ENCODE measurements around the gene GSTM5. TPM values are rescaled to one million over a fixed set of nuclear protein-coding genes. Genes with fewer than 3 reads are reported as not detected.
"Not testable (repeated sequence)": the region's sequence is repeated elsewhere in the genome, so short reads cannot be mapped to it uniquely, and the experiment has no call there.

The GSTM5 gene
- total RNA-seq, 2 experiments from 2014 or later = not detected

GRCh38 chr1:109684777-109685176, 27.3 kb upstream of the GSTM5 start:
- H3K27ac Mint-ChIP-seq; H3K4me1 Mint-ChIP-seq (ENCODE audit: low read depth); DNase-seq; H3K4me3 Mint-ChIP-seq; H3K27me3 Mint-ChIP-seq; H3K9me3 Mint-ChIP-seq; CTCF ChIA-PET; intact Hi-C loops (cut with micrococcal nuclease); POLR2A ChIA-PET; H3K36me3 Mint-ChIP-seq: not testable (repeated sequence)

- H3K27ac Mint-ChIP-seq; DNase-seq; H3K36me3 Mint-ChIP-seq; H3K9me3 Mint-ChIP-seq; CTCF ChIA-PET; intact Hi-C loops (cut with micrococcal nuclease); POLR2A ChIA-PET; H3K4me1 Mint-ChIP-seq (ENCODE audit: low read depth); H3K27me3 Mint-ChIP-seq; H3K4me3 Mint-ChIP-seq: not testable (repeated sequence)
Observed at GRCh38 chr1:109685399-109685798, 26.7 kb upstream of the GSTM5 start.

DNA sequence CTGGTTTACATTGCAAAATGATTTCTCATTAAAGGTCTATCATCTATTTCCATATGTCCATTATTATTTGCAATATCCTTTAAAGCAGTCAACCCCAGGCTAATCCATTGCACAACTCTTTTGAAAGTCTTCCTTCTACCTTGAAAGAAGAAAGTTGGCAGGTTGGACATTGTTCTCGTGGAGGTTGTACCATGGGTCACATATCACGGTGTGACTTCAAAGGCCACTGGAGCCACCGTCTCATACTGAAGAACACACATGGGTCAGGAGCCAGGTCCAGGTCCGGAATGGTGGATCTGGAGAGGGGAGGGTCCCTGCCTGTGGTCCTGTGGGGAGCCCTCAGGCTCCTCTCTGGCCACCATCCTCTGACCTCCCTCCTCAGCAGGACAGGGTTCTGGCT, 26.2 kb upstream of the GSTM5 start:
- DNase-seq; H3K4me1 Mint-ChIP-seq (ENCODE audit: low read depth); H3K4me3 Mint-ChIP-seq; H3K36me3 Mint-ChIP-seq; H3K27me3 Mint-ChIP-seq; H3K27ac Mint-ChIP-seq; H3K9me3 Mint-ChIP-seq; intact Hi-C loops (cut with micrococcal nuclease); CTCF ChIA-PET; POLR2A ChIA-PET: not testable (repeated sequence)

DNA sequence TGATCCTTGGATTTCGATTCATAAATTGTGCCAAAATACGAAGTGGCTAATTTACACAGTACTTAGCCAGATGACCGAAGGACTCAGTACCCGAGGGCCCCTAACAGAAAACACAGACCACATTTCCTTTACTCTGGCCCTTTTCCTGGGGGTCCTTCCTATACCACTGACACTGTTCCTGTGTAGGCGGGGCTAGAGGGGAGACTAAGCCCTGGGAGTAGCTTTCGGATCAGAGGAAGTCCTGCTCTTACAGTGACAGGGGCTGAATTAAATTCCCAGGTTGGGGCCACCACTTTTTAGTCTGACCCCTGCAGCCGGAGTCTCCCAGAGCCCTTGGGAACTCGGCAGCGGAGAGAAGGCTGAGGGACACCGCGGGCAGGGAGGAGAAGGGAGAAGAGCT, 24.9 kb upstream of the GSTM5 start:
- CTCF ChIA-PET; H3K27me3 Mint-ChIP-seq; H3K27ac Mint-ChIP-seq; H3K4me3 Mint-ChIP-seq; H3K4me1 Mint-ChIP-seq (ENCODE audit: low read depth); DNase-seq; H3K9me3 Mint-ChIP-seq; intact Hi-C loops (cut with micrococcal nuclease); H3K36me3 Mint-ChIP-seq; POLR2A ChIA-PET: not testable (repeated sequence)

- Mint-ChIP-seq H3K27me3 (no peaks in the 10 kb centered on the region), H3K36me3 (no peaks in the 10 kb centered on the region), H3K4me1 (ENCODE audit: low read depth) (no peaks in the 10 kb centered on the region), H3K9me3 (no peaks in the 10 kb centered on the region), H3K4me3 (no peak within 1 kb of the TSS), H3K27ac (no peak within 1 kb of the TSS)
- no peak for DNase-seq
- intact Hi-C loops (cut with micrococcal nuclease) = no loop called here
- ChIA-PET POLR2A (no interaction called here), CTCF (no interaction called here)
Observed at GRCh38 chr1:109687641-109688499, 24.2 kb upstream of the GSTM5 start, which contains the start of gene GSTM1. TSS of gene GSTM1 (plus strand) at chr1:109687817. CDS start at chr1:109687874, 57 bp downstream.

DNA sequence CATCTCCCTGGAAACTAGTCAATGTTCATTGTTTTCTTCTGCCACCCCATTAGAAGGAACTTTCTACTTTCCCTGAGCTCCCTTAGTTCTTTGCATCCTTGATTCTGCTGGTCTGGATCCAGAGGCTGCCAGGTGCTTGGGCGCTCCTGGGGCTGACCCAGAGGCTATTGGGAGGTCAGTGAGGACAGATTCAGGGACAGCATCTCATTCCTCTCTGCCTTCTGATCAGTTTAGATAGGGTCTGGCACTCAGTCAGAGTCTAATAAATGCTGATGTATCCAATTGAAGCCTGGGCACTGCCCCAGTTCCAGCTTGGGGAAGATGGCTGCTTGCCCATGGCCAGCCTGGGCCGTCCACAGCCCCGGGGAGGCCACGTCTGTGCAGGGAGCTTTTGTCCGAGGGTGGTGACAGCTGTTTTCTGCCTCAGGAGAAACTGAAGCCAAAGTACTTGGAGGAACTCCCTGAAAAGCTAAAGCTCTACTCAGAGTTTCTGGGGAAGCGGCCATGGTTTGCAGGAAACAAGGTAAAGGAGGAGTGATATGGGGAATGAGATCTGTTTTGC, 22.1 kb upstream of the GSTM5 start:
- no peaks in the 10 kb centered on the region for H3K9me3 Mint-ChIP-seq
- H3K36me3 Mint-ChIP-seq = no peaks in the 10 kb centered on the region
- CTCF ChIA-PET = no interaction called here
- H3K4me3 Mint-ChIP-seq = no peak overlapping the region
- intact Hi-C loops (cut with micrococcal nuclease) = no loop called here
- no peak for DNase-seq
- H3K4me1 Mint-ChIP-seq (ENCODE audit: low read depth) = no peaks in the 10 kb centered on the region
- no peak overlapping the region for H3K27ac Mint-ChIP-seq
- POLR2A ChIA-PET = no interaction called here
- H3K27me3 Mint-ChIP-seq = no peaks in the 10 kb centered on the region

DNA sequence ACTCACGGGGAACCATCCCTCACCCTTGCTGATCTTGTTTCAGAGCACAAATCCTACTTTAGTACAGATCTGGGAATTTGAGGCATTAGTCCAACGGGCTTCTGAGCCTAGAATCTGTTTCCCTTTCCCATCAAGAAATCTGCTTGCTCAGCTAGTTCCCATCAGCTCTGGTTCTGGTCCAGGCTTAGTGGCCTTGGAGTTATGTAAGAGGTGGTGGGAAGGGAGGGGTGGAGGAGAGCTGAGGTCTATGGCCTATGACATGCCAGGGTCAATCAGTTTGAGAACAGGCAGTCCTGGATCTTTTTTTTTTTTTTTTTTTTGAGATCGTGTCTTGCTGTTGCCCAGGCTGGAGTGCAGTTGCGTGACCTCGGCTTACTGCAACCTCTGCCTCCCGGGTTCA, 20.3 kb upstream of the GSTM5 start:
- H3K9me3 Mint-ChIP-seq = no peaks in the 10 kb centered on the region
- no peaks in the 10 kb centered on the region for H3K27me3 Mint-ChIP-seq
- no peak overlapping the region for H3K4me3 Mint-ChIP-seq
- no peak overlapping the region for H3K27ac Mint-ChIP-seq
- H3K36me3 Mint-ChIP-seq = no peaks in the 10 kb centered on the region
- H3K4me1 Mint-ChIP-seq (ENCODE audit: low read depth) = no peaks in the 10 kb centered on the region
- CTCF ChIA-PET = no interaction called here
- intact Hi-C loops (cut with micrococcal nuclease) = no loop called here
- DNase-seq = no peak
- POLR2A ChIA-PET = no interaction called here

DNA sequence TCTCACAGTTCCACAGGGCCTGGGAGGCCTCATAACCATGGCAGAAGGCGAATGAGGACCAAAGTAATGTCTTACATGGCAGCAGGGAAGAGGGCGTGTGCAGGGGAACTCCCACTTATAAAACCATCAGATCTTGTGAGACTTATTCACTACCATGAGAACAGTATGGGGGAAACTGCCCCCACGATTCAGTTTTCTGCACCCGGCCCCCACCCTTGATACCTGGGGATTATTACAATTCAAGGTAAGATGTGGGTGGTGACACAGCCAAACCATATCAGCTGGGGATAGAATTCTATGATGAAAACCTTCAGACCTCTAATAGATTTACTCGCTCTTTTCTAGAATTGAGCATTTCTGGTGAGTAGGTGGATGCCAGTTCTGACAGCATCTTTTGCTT, 17.7 kb upstream of the GSTM5 start:
- H3K36me3 Mint-ChIP-seq; CTCF ChIA-PET; H3K4me1 Mint-ChIP-seq (ENCODE audit: low read depth); DNase-seq; H3K27me3 Mint-ChIP-seq; H3K4me3 Mint-ChIP-seq; H3K27ac Mint-ChIP-seq; H3K9me3 Mint-ChIP-seq; POLR2A ChIA-PET; intact Hi-C loops (cut with micrococcal nuclease): not testable (repeated sequence)

DNA sequence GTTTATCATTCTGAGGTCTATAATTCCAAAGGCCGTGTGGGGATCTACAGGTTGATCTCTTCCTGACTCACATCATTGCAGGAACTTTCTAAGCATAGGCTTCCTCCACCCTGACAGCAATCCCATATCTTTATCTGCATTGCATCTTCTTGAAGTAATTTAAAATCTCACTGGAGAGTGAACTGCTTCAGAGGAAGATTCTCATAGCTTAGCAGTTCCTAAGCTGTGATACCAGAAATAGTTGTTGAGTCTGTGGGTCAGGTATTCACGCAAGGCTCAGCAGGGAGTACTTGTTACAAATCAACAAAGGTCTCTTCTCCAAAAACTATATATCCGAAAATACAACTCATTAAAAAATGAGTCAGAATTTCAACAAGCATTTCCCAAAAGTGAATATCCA, 16.9 kb upstream of the GSTM5 start:
- H3K9me3 Mint-ChIP-seq; H3K4me1 Mint-ChIP-seq (ENCODE audit: low read depth); H3K36me3 Mint-ChIP-seq; CTCF ChIA-PET; H3K27ac Mint-ChIP-seq; H3K27me3 Mint-ChIP-seq; H3K4me3 Mint-ChIP-seq; POLR2A ChIA-PET; DNase-seq; intact Hi-C loops (cut with micrococcal nuclease): not testable (repeated sequence)

GRCh38 chr1:109697066-109697465, 15.0 kb upstream of the GSTM5 start:
- no peak overlapping the region for H3K27ac Mint-ChIP-seq
- H3K36me3 Mint-ChIP-seq = no peaks in the 10 kb centered on the region
- no peaks in the 10 kb centered on the region for H3K27me3 Mint-ChIP-seq
- ChIA-PET POLR2A (no interaction called here), CTCF (no interaction called here)
- H3K4me3 Mint-ChIP-seq = no peak overlapping the region
- H3K9me3 Mint-ChIP-seq = no peaks in the 10 kb centered on the region
- DNase-seq = no peak
- intact Hi-C loops (cut with micrococcal nuclease) = no loop called here
- H3K4me1 Mint-ChIP-seq (ENCODE audit: low read depth) = no peaks in the 10 kb centered on the region

- H3K4me1 Mint-ChIP-seq (ENCODE audit: low read depth); H3K9me3 Mint-ChIP-seq; intact Hi-C loops (cut with micrococcal nuclease); H3K27me3 Mint-ChIP-seq; H3K27ac Mint-ChIP-seq; CTCF ChIA-PET; H3K4me3 Mint-ChIP-seq; H3K36me3 Mint-ChIP-seq; DNase-seq; POLR2A ChIA-PET: not testable (repeated sequence)
Observed at GRCh38 chr1:109697861-109698260, 14.2 kb upstream of the GSTM5 start.

GRCh38 chr1:109702940-109703339, 9.1 kb upstream of the GSTM5 start:
- H3K4me1 Mint-ChIP-seq (ENCODE audit: low read depth); H3K27me3 Mint-ChIP-seq; intact Hi-C loops (cut with micrococcal nuclease); H3K36me3 Mint-ChIP-seq; DNase-seq; H3K27ac Mint-ChIP-seq; POLR2A ChIA-PET; CTCF ChIA-PET; H3K4me3 Mint-ChIP-seq: not testable (repeated sequence)
- H3K9me3 Mint-ChIP-seq = peaks cover 12% of the 10 kb centered on the region

- Mint-ChIP-seq H3K36me3 (peaks cover 4% of the 10 kb centered on the region), H3K9me3 (peaks cover 22% of the 10 kb centered on the region), H3K27ac (no peak overlapping the region), H3K27me3 (peaks cover 9% of the 10 kb centered on the region), H3K4me1 (ENCODE audit: low read depth) (no peaks in the 10 kb centered on the region), H3K4me3 (no peak overlapping the region)
- DNase-seq = no peak
- POLR2A ChIA-PET = no interaction called here
- intact Hi-C loops (cut with micrococcal nuclease) = no loop called here
- CTCF ChIA-PET = interaction anchor here (2.5 kb wide), 1 partner anchor 64 kb away, joined by 12 read pairs; no protein-coding TSS in a partner anchor
Observed at GRCh38 chr1:109704173-109704572, 7.9 kb upstream of the GSTM5 start.
